Natural killer cell (primary cell): Measurements from ENCODE around the gene SMARCD3. TPM values are rescaled to one million over a fixed set of nuclear protein-coding genes. Genes with fewer than 3 reads are reported as not detected.
A peak's percentile ranks its signal among the peaks of the same experiment; 100 is the strongest.

ENCODE experiments used
- ATAC-seq, 3 donors: fragments of 150-1000 bp in 2 of 3; fragments of 200-7000 bp in 1 of 3; cut with Tn5 transposase; 1 replicate in 1 of 3; 2 replicates in 2 of 3; pipeline ENCODE4 v1.10.0; 2021; ENCODE audit warnings: mild to moderate bottlenecking in 2 of 3, moderate library complexity in 2 of 3
- DNase-seq, 2 donors: peaks; one replicate each; pipeline versions ENCODE4 v3.0.0 to v3.0.0-alpha.2; 2013 to 2021; ENCODE audit warnings: mixed read lengths in 1 of 2
- H3K27ac ChIP-seq: one replicate; pipeline ENCODE4 v1.5.1; 2013; ENCODE audit warnings: mild to moderate bottlenecking, low read length
- H3K27me3 ChIP-seq: one replicate; pipeline ENCODE4 v1.6.1; 2013; ENCODE audit warnings: low read length; ENCODE audit not compliant: control insufficient read depth, insufficient read depth
- H3K36me3 ChIP-seq: one replicate; pipeline ENCODE4 v1.6.1; 2013; ENCODE audit warnings: low read length; ENCODE audit not compliant: control insufficient read depth, insufficient read depth
- H3K4me1 ChIP-seq: one replicate; pipeline ENCODE4 v1.6.1; 2013; ENCODE audit warnings: low read length; ENCODE audit not compliant: control insufficient read depth, insufficient read depth
- H3K4me3 ChIP-seq: one replicate; pipeline ENCODE4 v1.5.1; 2013; ENCODE audit warnings: low read length
- H3K9me3 ChIP-seq: one replicate; pipeline ENCODE4 v1.6.1; 2013; ENCODE audit warnings: low read length; ENCODE audit not compliant: control insufficient read depth, insufficient read depth
- H3K27ac Mint-ChIP-seq, 2 donors: one replicate each; pipeline ENCODE4 v1.8.0; 2022; ENCODE audit warnings: mild to moderate bottlenecking in 2 of 2, mixed read lengths in 2 of 2, moderate library complexity in 1 of 2
- H3K27me3 Mint-ChIP-seq, 2 donors: one replicate each; pipeline ENCODE4 v1.8.0; 2022; ENCODE audit warnings: low read depth in 2 of 2, mixed read lengths in 2 of 2
- H3K36me3 Mint-ChIP-seq: one replicate; pipeline ENCODE4 v1.8.0; 2022; ENCODE audit warnings: mixed read lengths
- H3K4me1 Mint-ChIP-seq, 2 donors: one replicate each; pipeline ENCODE4 v1.8.0; 2022; ENCODE audit warnings: mixed read lengths in 2 of 2
- H3K4me3 Mint-ChIP-seq: one replicate; pipeline ENCODE4 v1.8.0; 2022; ENCODE audit warnings: mild to moderate bottlenecking, moderate library complexity, mixed read lengths
- H3K9me3 Mint-ChIP-seq, 2 donors: one replicate each; pipeline ENCODE4 v1.8.0; 2022; ENCODE audit warnings: mixed read lengths in 2 of 2
- WGBS: methylation state at CpG from one replicate; pipeline ENCODE4 v1.1.7; 2013; ENCODE audit warnings: missing lambda C conversion rate; ENCODE audit not compliant: insufficient coverage; 5-methylcytosine and 5-hydroxymethylcytosine counted together
- intact Hi-C: fragments of 100-400 bp; cut with micrococcal nuclease; formaldehyde crosslinking; loops from one replicate; pipeline ENCODE4 v1.14.2; 2022
- total RNA-seq, 4 donors: library from RNA; stranded (reverse); fragments of 120-200 nt in 1 of 4; gene quantifications; one replicate each; pipeline versions ENCODE4 v1.2.3 to v1.2.4, GENCODE V29; 2013 to 2022
- TF ChIP-seq, protein P1 (sequence below): fragments of 200-600 bp; IDR thresholded peaks from one replicate; pipeline ENCODE4 v1.8.0; 2022; ENCODE audit warnings: antibody characterized with exemption

SMARCD3 gene
- total RNA-seq, 3 donors from 2014 or later (not counting 1 experiment from before 2014, with no cell fraction given) = 3.1 to 8.7 (median 6.5) TPM

DNA sequence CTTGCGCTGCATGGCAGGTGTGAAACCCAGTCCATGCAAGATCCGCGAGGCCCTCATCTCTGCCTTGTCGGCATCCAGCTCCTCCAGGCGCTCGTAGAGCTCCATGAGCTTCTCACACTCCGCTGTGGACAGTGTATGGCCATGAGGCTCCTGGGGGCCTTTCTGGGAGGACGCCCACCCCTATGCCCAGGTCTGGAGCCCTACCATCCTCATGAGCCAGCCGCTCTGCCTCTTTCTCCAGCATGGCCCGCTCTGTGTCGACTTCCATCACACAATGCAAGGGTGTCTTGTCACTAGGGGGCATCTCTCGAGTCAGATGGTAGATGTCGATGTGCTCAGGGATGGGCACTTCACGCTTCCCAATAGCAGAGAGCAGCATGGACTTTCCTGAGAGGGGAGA, 24.8 kb downstream of the SMARCD3 start:
- intact Hi-C loops = no loop called here
- H3K4me3 Mint-ChIP-seq = no peak overlapping the region
- TF ChIP-seq, protein P1, sequence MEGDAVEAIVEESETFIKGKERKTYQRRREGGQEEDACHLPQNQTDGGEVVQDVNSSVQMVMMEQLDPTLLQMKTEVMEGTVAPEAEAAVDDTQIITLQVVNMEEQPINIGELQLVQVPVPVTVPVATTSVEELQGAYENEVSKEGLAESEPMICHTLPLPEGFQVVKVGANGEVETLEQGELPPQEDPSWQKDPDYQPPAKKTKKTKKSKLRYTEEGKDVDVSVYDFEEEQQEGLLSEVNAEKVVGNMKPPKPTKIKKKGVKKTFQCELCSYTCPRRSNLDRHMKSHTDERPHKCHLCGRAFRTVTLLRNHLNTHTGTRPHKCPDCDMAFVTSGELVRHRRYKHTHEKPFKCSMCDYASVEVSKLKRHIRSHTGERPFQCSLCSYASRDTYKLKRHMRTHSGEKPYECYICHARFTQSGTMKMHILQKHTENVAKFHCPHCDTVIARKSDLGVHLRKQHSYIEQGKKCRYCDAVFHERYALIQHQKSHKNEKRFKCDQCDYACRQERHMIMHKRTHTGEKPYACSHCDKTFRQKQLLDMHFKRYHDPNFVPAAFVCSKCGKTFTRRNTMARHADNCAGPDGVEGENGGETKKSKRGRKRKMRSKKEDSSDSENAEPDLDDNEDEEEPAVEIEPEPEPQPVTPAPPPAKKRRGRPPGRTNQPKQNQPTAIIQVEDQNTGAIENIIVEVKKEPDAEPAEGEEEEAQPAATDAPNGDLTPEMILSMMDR = no peak
- H3K36me3 Mint-ChIP-seq = peaks cover 7% of the 10 kb centered on the region
- H3K27ac ChIP-seq = no peak overlapping the region
- no peak overlapping the region for H3K4me3 ChIP-seq
- no peaks in the 10 kb centered on the region for H3K27me3 ChIP-seq
- H3K36me3 ChIP-seq = peaks cover 49% of the 10 kb centered on the region
- H3K27ac Mint-ChIP-seq = peak overlapping the region in 1 of 2 donors; percentile 37
- peaks cover 22% of the 10 kb centered on the region for H3K4me1 ChIP-seq
- ATAC-seq (no peak), DNase-seq (no peak)
- H3K4me1 Mint-ChIP-seq = peaks cover 22 to 28% of the 10 kb centered on the region in 2 donors
- no peaks in the 10 kb centered on the region for H3K27me3 Mint-ChIP-seq
- 98% methylated on average over 14 of the region's 14 CpGs for WGBS
- no peaks in the 10 kb centered on the region for H3K9me3 ChIP-seq
- no peaks in the 10 kb centered on the region for H3K9me3 Mint-ChIP-seq

DNA sequence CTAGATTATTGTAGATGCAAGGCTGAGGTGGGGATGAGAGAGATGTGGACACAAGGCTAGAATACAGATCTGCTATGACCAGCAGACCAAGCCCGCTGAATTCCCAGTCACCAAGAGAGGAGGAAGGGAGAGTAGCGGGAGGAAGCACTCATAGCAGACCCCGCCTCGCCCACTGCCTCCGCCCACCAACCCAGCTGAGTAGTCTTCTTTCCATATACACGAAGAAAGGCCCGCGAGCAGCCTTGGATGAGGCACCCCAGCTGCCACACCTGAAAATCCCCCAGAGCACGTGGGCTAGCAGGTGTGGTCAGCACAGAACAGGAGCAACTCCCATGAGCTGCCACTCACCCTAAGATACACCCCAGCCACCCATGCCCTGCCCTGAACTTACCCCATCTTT, 30.3 kb downstream of the SMARCD3 start:
- DNase-seq (no peak), ATAC-seq (no peak)
- peaks cover 16% of the 10 kb centered on the region for H3K36me3 Mint-ChIP-seq
- H3K27ac Mint-ChIP-seq = no peak overlapping the region
- H3K9me3 Mint-ChIP-seq = no peaks in the 10 kb centered on the region
- Histone ChIP-seq H3K27me3 (no peaks in the 10 kb centered on the region), H3K4me3 (no peak overlapping the region), H3K4me1 (no peaks in the 10 kb centered on the region), H3K27ac (no peak overlapping the region), H3K36me3 (peaks cover 84% of the 10 kb centered on the region), H3K9me3 (no peaks in the 10 kb centered on the region)
- TF ChIP-seq, protein P1 = no peak
- H3K4me1 Mint-ChIP-seq = no peaks in the 10 kb centered on the region
- H3K4me3 Mint-ChIP-seq = no peak overlapping the region
- intact Hi-C loops = no loop called here
- 93% methylated on average over 9 of the region's 9 CpGs for WGBS
- no peaks in the 10 kb centered on the region for H3K27me3 Mint-ChIP-seq

DNA sequence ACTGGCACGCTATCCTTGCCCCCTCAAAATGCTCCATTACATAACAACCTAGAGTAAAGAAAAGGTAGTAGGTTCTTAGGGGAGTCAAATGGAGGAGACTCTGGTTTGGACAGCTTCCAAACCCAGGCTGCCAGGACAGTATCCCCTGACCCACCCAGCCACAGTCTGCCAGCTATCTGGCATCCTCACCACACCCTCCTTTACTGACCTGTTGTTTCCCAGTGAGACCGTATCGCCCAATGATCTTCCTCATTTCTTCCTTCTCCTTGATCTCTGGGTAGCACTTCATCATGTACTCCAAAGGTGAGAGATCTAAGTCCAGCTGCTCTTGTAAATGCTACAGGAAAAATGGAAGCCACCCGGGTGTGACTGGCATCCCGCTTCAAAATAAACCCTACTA, 33.1 kb downstream of the SMARCD3 start:
- H3K4me3 Mint-ChIP-seq = no peak overlapping the region
- H3K36me3 Mint-ChIP-seq = peaks cover 16% of the 10 kb centered on the region

DNA sequence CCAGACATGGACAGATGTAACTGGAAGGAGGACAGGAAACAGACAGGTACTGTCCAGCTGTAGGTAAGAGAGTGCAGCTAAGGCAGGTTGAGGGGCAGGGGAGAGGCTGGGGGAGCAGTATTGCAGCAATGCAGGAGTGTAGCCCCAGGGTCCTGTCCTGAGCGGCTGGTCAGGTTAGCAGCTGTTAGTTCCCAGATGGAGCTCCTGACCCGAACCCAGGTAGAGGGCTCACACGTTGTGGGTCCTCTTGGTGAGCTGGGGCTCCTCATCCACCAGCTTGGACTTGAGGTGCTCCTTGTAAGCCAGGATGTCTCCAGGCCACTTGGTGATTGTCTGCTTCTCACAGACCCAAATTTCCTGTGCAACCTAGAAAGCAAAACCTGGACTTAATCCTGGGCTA, 34.7 kb downstream of the SMARCD3 start:
- H3K27ac ChIP-seq = no peak overlapping the region
- no peak overlapping the region for H3K4me3 ChIP-seq
- TF ChIP-seq, protein P1 = no peak
- peaks cover 11% of the 10 kb centered on the region for H3K36me3 Mint-ChIP-seq
- 95% methylated on average over 3 of the region's 3 CpGs for WGBS
- H3K27ac Mint-ChIP-seq = no peak overlapping the region
- no peak overlapping the region for H3K4me3 Mint-ChIP-seq
- no peaks in the 10 kb centered on the region for H3K27me3 ChIP-seq
- H3K9me3 ChIP-seq = no peaks in the 10 kb centered on the region
- H3K9me3 Mint-ChIP-seq = no peaks in the 10 kb centered on the region
- H3K36me3 ChIP-seq = peaks cover 54% of the 10 kb centered on the region
- intact Hi-C loops = no loop called here
- DNase-seq = no peak
- no peaks in the 10 kb centered on the region for H3K4me1 Mint-ChIP-seq
- no peaks in the 10 kb centered on the region for H3K27me3 Mint-ChIP-seq
- H3K4me1 ChIP-seq = no peaks in the 10 kb centered on the region
- no peak for ATAC-seq

More for the DNA sequence above, 33.1 kb downstream of the SMARCD3 start:
- Mint-ChIP-seq H3K4me1 (no peaks in the 10 kb centered on the region), H3K27me3 (no peaks in the 10 kb centered on the region), H3K27ac (no peak overlapping the region), H3K9me3 (no peaks in the 10 kb centered on the region)
- Histone ChIP-seq H3K9me3 (no peaks in the 10 kb centered on the region), H3K4me3 (no peak overlapping the region), H3K4me1 (no peaks in the 10 kb centered on the region), H3K36me3 (peaks cover 64% of the 10 kb centered on the region), H3K27me3 (no peaks in the 10 kb centered on the region), H3K27ac (no peak overlapping the region)
- no peak for ATAC-seq
- intact Hi-C loops = no loop called here
- DNase-seq = no peak
- 97% methylated on average over 4 of the region's 5 CpGs for WGBS
- TF ChIP-seq, protein P1 = no peak
